GM12892 (cell line): Measurements from ENCODE around the gene DISP3.

Source experiments
- POLR2A ChIP-seq: IDR thresholded peaks from 2 replicates; pipeline ENCODE4 v1.6.1; 2011; ENCODE audit warnings: low read depth, low read length, control low read depth
- POLR2AphosphoS5 ChIP-seq: IDR thresholded peaks from 2 replicates; pipeline ENCODE4 v1.6.1; 2011; ENCODE audit warnings: low read depth, low read length, control low read depth

- TF ChIP-seq POLR2AphosphoS5 (no peak), POLR2A (no peak)
Measured at GRCh38 chr1:11461531-11462137, 17.3 kb upstream of the DISP3 start.
